IMR-90 (cell line): ENCODE results near the gene KRTAP2-1. TPM values are rescaled to one million over a fixed set of nuclear protein-coding genes. Genes with fewer than 3 reads are reported as not detected.
A peak's percentile ranks its signal among the peaks of the same experiment; 100 is the strongest.

Experiments
- ATAC-seq: fragments of 200-7000 bp; cut with Tn5 transposase; 2 replicates; pipeline ENCODE4 v1.9.1; 2020; ENCODE audit warnings: low read depth, mild to moderate bottlenecking, moderate library complexity
- BruUV-seq: library from RNA; stranded (reverse); fragments of 400-500 nt; replicated peaks from 2 replicates; lab custom pipeline; 2021; lab: Mats Ljungman, UMichigan
- CTCF ChIA-PET: fragments of 300-600 bp; formaldehyde crosslinking; extraction: SDS; loops from one replicate; lab custom pipeline; 2021; ENCODE audit warnings: antibody characterized with exemption; lab: Yijun Ruan, JAX
- POLR2A ChIA-PET: fragments of 300-600 bp; sonication (Branson Sonifier 250); formaldehyde crosslinking; loops from one replicate; lab custom pipeline; 2022; ENCODE audit warnings: antibody characterized with exemption; ENCODE audit not compliant: unreplicated experiment; lab: Charles Lee
- DNase-seq: peaks from one replicate; pipeline ENCODE4 v3.0.0; 2013
- H2AFZ ChIP-seq: replicated peaks from 2 replicates; pipeline ENCODE3; 2013; ENCODE audit warnings: low read length, mild to moderate bottlenecking; ENCODE audit not compliant: poor library complexity
- H2AK5ac ChIP-seq: 2 replicates; pipeline ENCODE4 v1.6.1; 2013; ENCODE audit warnings: low read depth, low read length, inconsistent platforms
- H2AK9ac ChIP-seq: replicated peaks from 2 replicates; pipeline ENCODE3; 2013; ENCODE audit warnings: mild to moderate bottlenecking, low read depth, low read length, moderate library complexity; ENCODE audit not compliant: poor library complexity
- H2BK120ac ChIP-seq: 2 replicates; pipeline ENCODE4 v1.6.1; 2013; ENCODE audit warnings: low read depth, low read length, inconsistent platforms
- H2BK15ac ChIP-seq: 3 replicates; pipeline ENCODE4 v1.6.1; 2013; ENCODE audit warnings: low read depth, low read length, inconsistent platforms
- H2BK20ac ChIP-seq: 2 replicates; pipeline ENCODE4 v1.6.1; 2013; ENCODE audit warnings: low read depth, mild to moderate bottlenecking, inconsistent platforms, low read length, moderate library complexity
- H2BK5ac ChIP-seq: 2 replicates; pipeline ENCODE4 v1.6.1; 2013; ENCODE audit warnings: mild to moderate bottlenecking, low read depth, low read length, inconsistent platforms; ENCODE audit not compliant: poor library complexity, severe bottlenecking
- H3K14ac ChIP-seq: replicated peaks from 2 replicates; pipeline ENCODE4 v1.6.1; 2013; ENCODE audit warnings: low read depth, low read length, inconsistent platforms
- H3K18ac ChIP-seq: 2 replicates; pipeline ENCODE4 v1.6.1; 2013; ENCODE audit warnings: low read depth, low read length, control low read depth
- H3K23ac ChIP-seq: 2 replicates; pipeline ENCODE4 v1.6.1; 2013; ENCODE audit warnings: low read depth, low read length, inconsistent platforms
- H3K27ac ChIP-seq: 2 replicates; pipeline ENCODE4 v1.5.1; 2013; ENCODE audit warnings: mild to moderate bottlenecking, control low read depth, low read length; ENCODE audit not compliant: insufficient read depth
- H3K27me3 ChIP-seq: 2 replicates; pipeline ENCODE4 v1.6.1; 2013; ENCODE audit warnings: low read length; ENCODE audit not compliant: control insufficient read depth, insufficient read depth
- H3K36me3 ChIP-seq: 2 replicates; pipeline ENCODE4 v1.6.1; 2013; ENCODE audit warnings: low read length, mixed read lengths; ENCODE audit not compliant: control insufficient read depth, insufficient read depth
- H3K4ac ChIP-seq: 2 replicates; pipeline ENCODE4 v1.6.1; 2013; ENCODE audit warnings: low read depth, low read length, inconsistent platforms
- H3K4me1 ChIP-seq: 2 replicates; pipeline ENCODE4 v1.6.1; 2013; ENCODE audit warnings: low read length, mixed read lengths; ENCODE audit not compliant: control insufficient read depth, insufficient read depth
- H3K4me2 ChIP-seq: 2 replicates; pipeline ENCODE4 v1.6.1; 2013; ENCODE audit warnings: low read depth, mild to moderate bottlenecking, control low read depth, low read length, moderate library complexity
- H3K4me3 ChIP-seq: 2 replicates; pipeline ENCODE4 v1.5.1; 2013; ENCODE audit warnings: low read depth, mild to moderate bottlenecking, control low read depth, low read length, moderate library complexity; ENCODE audit not compliant: insufficient read depth
- H3K56ac ChIP-seq: 2 replicates; pipeline ENCODE4 v1.6.1; 2013; ENCODE audit warnings: low read length, inconsistent platforms; ENCODE audit not compliant: insufficient read depth; ENCODE audit errors: extremely low read depth
- H3K79me1 ChIP-seq, 2 experiments: 2 replicates each; pipeline ENCODE4 v1.6.1; 2013; ENCODE audit warnings: low read length in 2 of 2, inconsistent platforms in 1 of 2, low read depth in 1 of 2
- H3K9ac ChIP-seq: 2 replicates; pipeline ENCODE4 v1.6.1; 2013; ENCODE audit warnings: low read depth, low read length, control low read depth
- H3K9me1 ChIP-seq: 2 replicates; pipeline ENCODE4 v1.6.1; 2013; ENCODE audit warnings: low read length, inconsistent platforms; ENCODE audit not compliant: insufficient read depth
- H3K9me3 ChIP-seq: 2 replicates; pipeline ENCODE4 v1.6.1; 2013; ENCODE audit warnings: low read length; ENCODE audit not compliant: control insufficient read depth, insufficient read depth
- H4K20me1 ChIP-seq: 2 replicates; pipeline ENCODE4 v1.6.1; 2013; ENCODE audit warnings: low read length, inconsistent platforms; ENCODE audit not compliant: insufficient read depth
- H4K5ac ChIP-seq: 2 replicates; pipeline ENCODE4 v1.6.1; 2013; ENCODE audit warnings: mild to moderate bottlenecking, low read depth, low read length, control low read depth
- H4K8ac ChIP-seq, 2 experiments: 2 replicates each; pipeline ENCODE4 v1.6.1; 2013; ENCODE audit warnings: low read depth in 2 of 2, low read length in 2 of 2, control low read depth in 1 of 2, inconsistent platforms in 1 of 2
- H4K91ac ChIP-seq: 2 replicates; pipeline ENCODE4 v1.6.1; 2013; ENCODE audit warnings: low read depth, low read length, inconsistent platforms; ENCODE audit not compliant: insufficient read depth
- CEBPB ChIP-seq: IDR thresholded peaks from 2 replicates; pipeline ENCODE4 v1.6.1; 2012; ENCODE audit warnings: low read depth, low read length, improper control_type of control experiment
- FOS ChIP-seq: fragments of 150-350 bp; IDR thresholded peaks from 2 replicates; pipeline ENCODE4 v1.6.1; 2016; ENCODE audit warnings: low read depth, low read length
- MXI1 ChIP-seq: IDR thresholded peaks from 2 replicates; pipeline ENCODE4 v1.6.1; 2012; ENCODE audit warnings: low read depth, mild to moderate bottlenecking, low read length, moderate library complexity, borderline replicate concordance
- RCOR1 ChIP-seq: IDR thresholded peaks from 2 replicates; pipeline ENCODE4 v1.6.1; 2012; ENCODE audit warnings: mild to moderate bottlenecking, low read length, improper control_type of control experiment; ENCODE audit not compliant: insufficient replicate concordance
- dilution Hi-C: fragments of 300-500 bp; cut with HindIII; formaldehyde crosslinking; loops from one replicate; pipeline ENCODE4 v1.14.3; 2018; ENCODE audit warnings: low sequenced_read_pairs; ENCODE audit not compliant: unreplicated experiment
- in situ Hi-C: fragments of 300-500 bp; cut with MboI; formaldehyde crosslinking; loops from 3 replicates; pipeline ENCODE4 v1.14.3; 2019; ENCODE audit warnings: low sequenced_read_pairs, inconsistent platforms, mixed read lengths
- intact Hi-C: fragments of 100-400 bp; cut with micrococcal nuclease; formaldehyde crosslinking; loops from 2 replicates; pipeline ENCODE4 v1.10.0; 2022
- polyA plus RNA-seq, 3 experiments: library from polyadenylated mRNA; depleted of rRNA; stranded (reverse); fragments of >200 nt; gene quantifications; 2 replicates each; pipeline ENCODE4 v1.2.3, GENCODE V29; 2012; ENCODE audit warnings: low replicate concordance in 1 of 3
- total RNA-seq: library from RNA; depleted of rRNA; stranded (reverse); fragments of >200 nt; gene quantifications from 2 replicates; pipeline ENCODE4 v1.2.3, GENCODE V29; 2012

KRTAP2-1 gene
- total and polyA plus RNA-seq, 2 of the 4 experiments (the other 2 are of a cell fraction) = not detected

- peak overlapping the region; percentile 64 for H2BK20ac ChIP-seq
- no peak overlapping the region; the same call in 1 of the 2 replicates for H2AK5ac ChIP-seq
- ChIA-PET CTCF (no interaction called here), POLR2A (no interaction called here)
- no peaks in the 10 kb centered on the region for H3K9me3 ChIP-seq
- no peak overlapping the region for H3K27ac ChIP-seq
- H2BK120ac ChIP-seq = peak overlapping the region; percentile 62; the same call in 1 of the 2 replicates
- H3K23ac ChIP-seq = no peak overlapping the region
- H3K56ac ChIP-seq = no peak overlapping the region
- no TSS peak for BruUV-seq
- no peak for DNase-seq
- no peaks in the 10 kb centered on the region for H4K20me1 ChIP-seq
- H3K4me2 ChIP-seq = no peak overlapping the region
- no peak overlapping the region for H3K9ac ChIP-seq
- no peak overlapping the region for H3K4me3 ChIP-seq
- dilution Hi-C loops = no loop called here
- no peak overlapping the region for H4K91ac ChIP-seq
- in situ Hi-C loops = no loop called here
- H2BK5ac ChIP-seq = peak overlapping the region; percentile 56
- H2AK9ac ChIP-seq = no peak overlapping the region
- H4K5ac ChIP-seq = peak overlapping the region; percentile 84; the same call in 1 of the 2 replicates
- no peaks in the 10 kb centered on the region for H3K27me3 ChIP-seq
- peak overlapping the region; percentile 77; the same call in 1 of the 3 replicates for H2BK15ac ChIP-seq
- intact Hi-C loops = no loop called here
- no peaks in the 10 kb centered on the region for H3K36me3 ChIP-seq
- no peak overlapping the region for H3K4ac ChIP-seq
- no peak for TF ChIP-seq RCOR1
- no peak for TF ChIP-seq MXI1
- TF ChIP-seq FOS = no peak
- no peak for TF ChIP-seq CEBPB
- H3K9me1 ChIP-seq = peaks cover 10% of the 10 kb centered on the region; the same call in 1 of the 2 replicates
- peak overlapping the region; percentile 1 to 19; a peak in 2 of 4 replicates for H4K8ac ChIP-seq
- ATAC-seq = no peak
- no peaks in the 10 kb centered on the region for H3K79me1 ChIP-seq
- no peak overlapping the region for H2AFZ ChIP-seq
- H3K4me1 ChIP-seq = peaks cover 5% of the 10 kb centered on the region
- peak overlapping the region; percentile 76; the same call in 1 of the 2 replicates for H3K18ac ChIP-seq
- no peak overlapping the region for H3K14ac ChIP-seq
These were observed 5.5 kb upstream of the KRTAP2-1 start for GRCh38 chr17:41052566-41052965.
